Gastroesophageal sphincter (tissue), 4 donors: ENCODE data around the gene POLN. TPM values are rescaled to one million over a fixed set of nuclear protein-coding genes. Genes with fewer than 3 reads are reported as not detected.
A peak's percentile ranks its signal among the peaks of the same experiment; 100 is the strongest.

ENCODE experiments used
- ATAC-seq: fragments of 150-250 bp; one replicate; pipeline ENCODE4 v1.9.1; 2016; ENCODE audit warnings: mild to moderate bottlenecking, moderate library complexity
- H3K27ac ChIP-seq, 4 donors: fragments of 200-600 bp; sonication (generic) in 3 of 4; 1 replicate in 3 of 4; 2 replicates in 1 of 4; pipeline ENCODE4 v1.5.1; 2016 to 2019
- H3K27me3 ChIP-seq: fragments of 200-600 bp; sonication (generic); one replicate; pipeline ENCODE4 v1.5.1; 2019
- H3K36me3 ChIP-seq, 2 donors: fragments of 200-600 bp; sonication (generic); one replicate each; pipeline ENCODE4 v1.5.1; 2019; ENCODE audit warnings: control low read depth in 1 of 2
- H3K4me1 ChIP-seq, 3 donors: fragments of 200-600 bp; sonication (generic); 1 replicate in 2 of 3; 2 replicates in 1 of 3; pipeline ENCODE4 v1.5.1; 2016 to 2019; ENCODE audit warnings: control low read depth in 2 of 3
- H3K4me3 ChIP-seq, 2 donors: fragments of 200-600 bp; sonication (generic); one replicate each; pipeline ENCODE4 v1.5.1; 2019; ENCODE audit warnings: mild to moderate bottlenecking in 1 of 2, moderate library complexity in 1 of 2
- H3K9me3 ChIP-seq, 3 donors: fragments of 200-600 bp; sonication (generic); one replicate each; pipeline ENCODE4 v1.5.1; 2017 to 2019; ENCODE audit warnings: control low read depth in 2 of 3
- CTCF ChIP-seq, 4 experiments: fragments of 200-600 bp in 2 of 4; fragments of 450-650 bp in 2 of 4; sonication (generic) in 1 of 4; IDR thresholded peaks; one replicate each; pipeline ENCODE4 v1.5.1; 2017 to 2019; ENCODE audit warnings: antibody characterized with exemption in 4 of 4, mild to moderate bottlenecking in 2 of 4, moderate library complexity in 2 of 4
- EP300 ChIP-seq: sonication (generic); formaldehyde crosslinking; IDR thresholded peaks from one replicate; pipeline ENCODE4 v1.6.1; 2017; ENCODE audit warnings: antibody characterized with exemption, mild to moderate bottlenecking
- POLR2A ChIP-seq, 2 donors: fragments of 450-650 bp; IDR thresholded peaks; one replicate each; pipeline ENCODE4 v1.6.1; 2017; ENCODE audit warnings: antibody characterized with exemption in 2 of 2, mild to moderate bottlenecking in 2 of 2, moderate library complexity in 1 of 2
- POLR2AphosphoS5 ChIP-seq: sonication (generic); formaldehyde crosslinking; IDR thresholded peaks from one replicate; pipeline ENCODE4 v1.6.1; 2017; ENCODE audit warnings: antibody characterized with exemption
- WGBS, 2 donors: methylation state at CpG; one replicate each; pipeline ENCODE4 v1.1.5; 2018; ENCODE audit warnings: low coverage in 1 of 2; 5-methylcytosine and 5-hydroxymethylcytosine counted together
- total RNA-seq, 4 donors: library from RNA; depleted of rRNA; stranded (reverse); fragments of >200 nt; gene quantifications; one replicate each; pipeline ENCODE4 v1.1.0, GENCODE V29; 2016

The POLN gene
- total RNA-seq, 4 donors from 2014 or later = 1.5 to 4.6 (median 2.6) TPM

- WGBS, 2 donors = no CpG with 5 or more reads among the region's 23 CpGs
- TF ChIP-seq POLR2A (IDR thresholded peaks at IDR 0.05) = no peak
- TF ChIP-seq POLR2AphosphoS5 = no peak
- no peak for TF ChIP-seq CTCF (IDR thresholded peaks at IDR 0.05)
- no peak for TF ChIP-seq EP300
- H3K27me3 ChIP-seq = no peaks in the 10 kb centered on the region
- no peak for ATAC-seq
- H3K4me3 ChIP-seq = peak overlapping the region; percentile 64 to 93
- no peaks in the 10 kb centered on the region for H3K9me3 ChIP-seq
- H3K36me3 ChIP-seq = peaks cover 0 to 22% of the 10 kb centered on the region in 2 donors
- peaks cover 5 to 86% (median 61%) of the 10 kb centered on the region in 3 donors for H3K4me1 ChIP-seq
- peak overlapping the region; percentile 36 to 97 (median 94) for H3K27ac ChIP-seq
Measured at GRCh38 chr4:2260344-2261109, 18.6 kb upstream of the POLN start.

- peaks cover 5 to 86% (median 65%) of the 10 kb centered on the region in 3 donors for H3K4me1 ChIP-seq
- peak overlapping the region in 1 of 2 donors; percentile 93 for H3K4me3 ChIP-seq
- no peaks in the 10 kb centered on the region for H3K9me3 ChIP-seq
- TF ChIP-seq POLR2A (IDR thresholded peaks at IDR 0.05) = no peak
- TF ChIP-seq CTCF (IDR thresholded peaks at IDR 0.05) = no peak
- TF ChIP-seq POLR2AphosphoS5 = no peak
- TF ChIP-seq EP300 = no peak
- no peak for ATAC-seq
- H3K36me3 ChIP-seq = peaks cover 0 to 26% of the 10 kb centered on the region in 2 donors
- WGBS, 2 donors = 100% methylated on average over 1 of the region's 15 CpGs; no CpG with 5 or more reads in 1 of the 2 donors
- H3K27ac ChIP-seq = peak overlapping the region in 3 of 4 donors; percentile 93 to 97 (median 94)
- H3K27me3 ChIP-seq = no peaks in the 10 kb centered on the region
Measured at GRCh38 chr4:2259541-2260343, 17.8 kb upstream of the POLN start.

GRCh38 chr4:2259036-2259540 lies 17.2 kb upstream of the POLN start:
- Histone ChIP-seq H3K36me3 (peaks cover 0 to 33% of the 10 kb centered on the region in 2 donors), H3K27me3 (no peaks in the 10 kb centered on the region), H3K4me3 (peak overlapping the region in 1 of 2 donors; percentile 93), H3K9me3 (no peaks in the 10 kb centered on the region), H3K27ac (peak overlapping the region in 3 of 4 donors; percentile 93 to 97 (median 94)), H3K4me1 (peaks cover 5 to 86% (median 65%) of the 10 kb centered on the region in 3 donors)
- no CpG with 5 or more reads among the region's 13 CpGs for WGBS, 2 donors
- no peak for ATAC-seq
- TF ChIP-seq POLR2A (IDR thresholded peaks at IDR 0.05) = no peak
- no peak for TF ChIP-seq CTCF (IDR thresholded peaks at IDR 0.05)
- TF ChIP-seq POLR2AphosphoS5 = no peak
- TF ChIP-seq EP300 = no peak

GRCh38 chr4:2258091-2259035 lies 16.4 kb upstream of the POLN start:
- peak overlapping the region in 3 of 4 donors; percentile 93 to 97 (median 94) for H3K27ac ChIP-seq
- peaks cover 5 to 85% (median 65%) of the 10 kb centered on the region in 3 donors for H3K4me1 ChIP-seq
- no peak for ATAC-seq
- no peaks in the 10 kb centered on the region for H3K9me3 ChIP-seq
- H3K27me3 ChIP-seq = no peaks in the 10 kb centered on the region
- WGBS, 2 donors = no CpG with 5 or more reads among the region's 18 CpGs
- TF ChIP-seq POLR2A (IDR thresholded peaks at IDR 0.05) = no peak
- TF ChIP-seq CTCF (IDR thresholded peaks at IDR 0.05) = no peak
- TF ChIP-seq POLR2AphosphoS5 = no peak
- TF ChIP-seq EP300 = no peak
- H3K4me3 ChIP-seq = peak overlapping the region in 1 of 2 donors; percentile 93
- H3K36me3 ChIP-seq = peaks cover 0 to 40% of the 10 kb centered on the region in 2 donors
